Small intestine (tissue), 7 donors: ENCODE measurements around the gene OR10V1. TPM values are rescaled to one million over a fixed set of nuclear protein-coding genes. Genes with fewer than 3 reads are reported as not detected.
A peak's percentile ranks its signal among the peaks of the same experiment; 100 is the strongest.

Source experiments
- DNase-seq, 2 donors: peaks; one replicate each; pipeline versions ENCODE4 v3.0.0 to v3.0.0-alpha.2; 2013
- FAIRE-seq: peaks from 2 replicates; lab custom pipeline; 2012; peaks lifted over from hg19 to GRCh38; lab: Jason Lieb, UNC
- H3K27ac ChIP-seq, 3 donors: one replicate each; pipeline ENCODE4 v1.5.1; 2013; ENCODE audit warnings: low read length in 2 of 3, mild to moderate bottlenecking in 2 of 3, control low read depth in 1 of 3, inconsistent platforms in 1 of 3, low read depth in 1 of 3, moderate library complexity in 1 of 3
- H3K27me3 ChIP-seq, 3 donors: one replicate each; pipeline ENCODE4 v1.6.1; 2013; ENCODE audit warnings: low read length in 3 of 3, inconsistent platforms in 1 of 3; ENCODE audit not compliant: control insufficient read depth in 3 of 3, insufficient read depth in 3 of 3
- H3K36me3 ChIP-seq, 3 donors: one replicate each; pipeline ENCODE4 v1.6.1; 2013; ENCODE audit warnings: low read length in 3 of 3, inconsistent platforms in 1 of 3, low read depth in 1 of 3, mild to moderate bottlenecking in 1 of 3, moderate library complexity in 1 of 3; ENCODE audit not compliant: control insufficient read depth in 3 of 3, insufficient read depth in 2 of 3
- H3K4me1 ChIP-seq, 3 donors: one replicate each; pipeline ENCODE4 v1.6.1; 2013; ENCODE audit warnings: low read length in 2 of 3, inconsistent platforms in 1 of 3, low read depth in 1 of 3, mild to moderate bottlenecking in 1 of 3, moderate library complexity in 1 of 3; ENCODE audit not compliant: control insufficient read depth in 3 of 3, insufficient read depth in 2 of 3
- H3K4me3 ChIP-seq, 3 donors: one replicate each; pipeline ENCODE4 v1.5.1; 2013; ENCODE audit warnings: low read length in 3 of 3, control low read depth in 1 of 3, inconsistent platforms in 1 of 3, low read depth in 1 of 3, mild to moderate bottlenecking in 1 of 3, moderate library complexity in 1 of 3
- H3K9me3 ChIP-seq, 2 donors: one replicate each; pipeline ENCODE4 v1.6.1; 2013; ENCODE audit warnings: low read depth in 1 of 2, low read length in 1 of 2; ENCODE audit not compliant: control insufficient read depth in 2 of 2, insufficient read depth in 1 of 2
- WGBS, 3 donors: extraction: QIAGEN DNeasy Blood & Tissue Kit; methylation state at CpG; one replicate each; pipeline ENCODE4 v1.1.7; 2013; 5-methylcytosine and 5-hydroxymethylcytosine counted together
- polyA plus RNA-seq, 4 donors: library from polyadenylated mRNA; stranded (reverse) in 3 of 4; unstranded in 1 of 4; fragments of 200-250 nt in 3 of 4; fragments of 120-200 nt in 1 of 4; gene quantifications; one replicate each; pipeline versions ENCODE4 v1.2.1 to v1.2.3, GENCODE V29; 2013
- donor health status: healthy with polysubstance abuse.
- donor health status: control.
- donor health status: control.
- donor health status: Bipolar disorder and iron deficiency.
- donor health status: healthy.

The OR10V1 gene
- polyA plus RNA-seq, 4 donors: not detected

- no peaks in the 10 kb centered on the region for H3K27me3 ChIP-seq
- WGBS, 3 donors: 49 to 58% (median 56%) methylated on average over 1 of the region's 1 CpG
- peaks cover 0 to 26% (median 0%) of the 10 kb centered on the region in 3 donors for H3K4me1 ChIP-seq
- H3K4me3 ChIP-seq: no peak overlapping the region
- H3K9me3 ChIP-seq: no peaks in the 10 kb centered on the region
- DNase-seq (peak; percentile 82 to 87), FAIRE-seq (no peak)
- no peaks in the 10 kb centered on the region for H3K36me3 ChIP-seq
- H3K27ac ChIP-seq: peak overlapping the region in 1 of 3 donors; percentile 68
Measured at GRCh38 chr11:59680287-59681154, 33.1 kb downstream of the OR10V1 start.

GRCh38 chr11:59679347-59679746, 34.3 kb downstream of the OR10V1 start:
- Histone ChIP-seq H3K9me3 (no peaks in the 10 kb centered on the region), H3K27me3 (no peaks in the 10 kb centered on the region), H3K4me1 (peaks cover 0 to 26% (median 0%) of the 10 kb centered on the region in 3 donors), H3K4me3 (no peak overlapping the region), H3K36me3 (no peaks in the 10 kb centered on the region), H3K27ac (no peak overlapping the region)
- DNase-seq (no peak), FAIRE-seq (no peak)

GRCh38 chr11:59678813-59679165, 34.9 kb downstream of the OR10V1 start:
- DNase-seq (no peak), FAIRE-seq (no peak)
- WGBS, 3 donors: 94 to 96% (median 96%) methylated on average over 3 of the region's 3 CpGs
- H3K4me3 ChIP-seq: no peak overlapping the region
- no peak overlapping the region for H3K27ac ChIP-seq
- peaks cover 0 to 26% (median 0%) of the 10 kb centered on the region in 3 donors for H3K4me1 ChIP-seq
- H3K36me3 ChIP-seq: no peaks in the 10 kb centered on the region
- H3K9me3 ChIP-seq: no peaks in the 10 kb centered on the region
- H3K27me3 ChIP-seq: no peaks in the 10 kb centered on the region

- 89 to 95% (median 95%) methylated on average over 2 of the region's 2 CpGs for WGBS, 3 donors
Measured at GRCh38 chr11:59678118-59678812, 35.4 kb downstream of the OR10V1 start.

GRCh38 chr11:59676205-59676604, 37.4 kb downstream of the OR10V1 start:
- DNase-seq (peak; percentile 60 to 61), FAIRE-seq (no peak)
- peaks cover 0 to 23% (median 0%) of the 10 kb centered on the region in 3 donors for H3K4me1 ChIP-seq
- H3K4me3 ChIP-seq: no peak overlapping the region
- no peak overlapping the region for H3K27ac ChIP-seq
- H3K27me3 ChIP-seq: no peaks in the 10 kb centered on the region
- no peaks in the 10 kb centered on the region for H3K9me3 ChIP-seq
- H3K36me3 ChIP-seq: no peaks in the 10 kb centered on the region
- 53 to 79% (median 67%) methylated on average over 8 of the region's 8 CpGs for WGBS, 3 donors

More at GRCh38 chr11:59678118-59678812, 35.4 kb downstream of the OR10V1 start:
- Histone ChIP-seq H3K27me3 (no peaks in the 10 kb centered on the region), H3K4me3 (no peak overlapping the region), H3K27ac (no peak overlapping the region), H3K9me3 (no peaks in the 10 kb centered on the region), H3K36me3 (no peaks in the 10 kb centered on the region), H3K4me1 (peaks cover 0 to 26% (median 0%) of the 10 kb centered on the region in 3 donors)
- FAIRE-seq: no peak
- no peak for DNase-seq

GRCh38 chr11:59674291-59674690, 39.4 kb downstream of the OR10V1 start:
- FAIRE-seq (no peak), DNase-seq (peak in 1 of 2 donors; percentile 30)
- Histone ChIP-seq H3K27me3 (no peaks in the 10 kb centered on the region), H3K4me1 (peaks cover 0 to 16% (median 3%) of the 10 kb centered on the region in 3 donors), H3K27ac (no peak overlapping the region), H3K9me3 (no peaks in the 10 kb centered on the region), H3K36me3 (no peaks in the 10 kb centered on the region), H3K4me3 (no peak overlapping the region)
- WGBS, 3 donors: 12 to 45% (median 25%) methylated on average over 2 of the region's 2 CpGs

- Histone ChIP-seq H3K36me3 (no peaks in the 10 kb centered on the region), H3K27me3 (no peaks in the 10 kb centered on the region), H3K27ac (no peak overlapping the region), H3K9me3 (no peaks in the 10 kb centered on the region), H3K4me1 (peaks cover 0 to 16% (median 3%) of the 10 kb centered on the region in 3 donors), H3K4me3 (no peak overlapping the region)
- FAIRE-seq (no peak), DNase-seq (no peak)
- 88 to 93% (median 90%) methylated on average over 2 of the region's 2 CpGs for WGBS, 3 donors
Measured at GRCh38 chr11:59673291-59673690, 40.4 kb downstream of the OR10V1 start.

GRCh38 chr11:59671471-59671870, 42.2 kb downstream of the OR10V1 start:
- H3K4me3 ChIP-seq: no peak overlapping the region
- 92 to 95% (median 94%) methylated on average over 11 of the region's 11 CpGs for WGBS, 3 donors
- no peak for FAIRE-seq

More at GRCh38 chr11:59671471-59671870, 42.2 kb downstream of the OR10V1 start:
- DNase-seq: no peak
- peaks cover 1 to 20% (median 6%) of the 10 kb centered on the region in 3 donors for H3K4me1 ChIP-seq
- H3K27ac ChIP-seq: no peak overlapping the region
- peaks cover 0 to 3% (median 0%) of the 10 kb centered on the region in 3 donors for H3K36me3 ChIP-seq
- H3K27me3 ChIP-seq: no peaks in the 10 kb centered on the region
- no peaks in the 10 kb centered on the region for H3K9me3 ChIP-seq
